Activated CD4-positive, alpha-beta T cell treated with anti-CD3 and anti-CD28 coated beads, Interleukin-2, amount 50 U/mL, for 48 hours (primary cell): ENCODE results near the gene ZNF805.
"Not testable (repeated sequence)": the region's sequence is repeated elsewhere in the genome, so short reads cannot be mapped to it uniquely, and the experiment has no call there.

ENCODE experiments used
- DNase-seq, 2 experiments: peaks; one replicate each; pipeline ENCODE4 v3.0.0-alpha.2; 2020

The ZNF805 gene

GRCh38 chr19:57269515-57270250, 29.3 kb downstream of the ZNF805 start:
- no peak for DNase-seq

- no peak for DNase-seq
Measured at GRCh38 chr19:57271280-57271679, 30.8 kb downstream of the ZNF805 start.

GRCh38 chr19:57273014-57273413, 32.6 kb downstream of the ZNF805 start:
- no peak for DNase-seq

- no peak for DNase-seq
Measured at GRCh38 chr19:57276430-57276829, 36.0 kb downstream of the ZNF805 start.

GRCh38 chr19:57278481-57278880, 38.0 kb downstream of the ZNF805 start:
- not testable (repeated sequence) for DNase-seq

GRCh38 chr19:57279418-57280164, 39.2 kb downstream of the ZNF805 start:
- peak; percentile 83 to 88 for DNase-seq

- peak; percentile 96 to 97 for DNase-seq
Measured at GRCh38 chr19:57280165-57280961, 39.9 kb downstream of the ZNF805 start, which contains the start of gene ZNF460. Gene ZNF460, plus strand, starts transcription at chr19:57280485. Its CDS starts 322 bp downstream, at chr19:57280807.

- peak in 1 of 2 experiments; percentile 29 for DNase-seq
Measured at GRCh38 chr19:57280962-57281400, 40.5 kb downstream of the ZNF805 start.

GRCh38 chr19:57282011-57282643, 41.7 kb downstream of the ZNF805 start:
- peak; percentile 17 to 47 for DNase-seq

- no peak for DNase-seq
Measured at GRCh38 chr19:57288373-57288772, 47.9 kb downstream of the ZNF805 start.

GRCh38 chr19:57290970-57291369, 50.5 kb downstream of the ZNF805 start:
- DNase-seq: no peak

GRCh38 chr19:57292547-57292946, 52.1 kb downstream of the ZNF805 start:
- no peak for DNase-seq

- DNase-seq: no peak
Measured at GRCh38 chr19:57293719-57294118, 53.3 kb downstream of the ZNF805 start.

GRCh38 chr19:57302020-57302465, 61.6 kb downstream of the ZNF805 start:
- no peak for DNase-seq

GRCh38 chr19:57302727-57303401, 62.4 kb downstream of the ZNF805 start:
- DNase-seq: no peak
